ENCODE measurements around the gene PRR12.

PRR12 gene

DNA sequence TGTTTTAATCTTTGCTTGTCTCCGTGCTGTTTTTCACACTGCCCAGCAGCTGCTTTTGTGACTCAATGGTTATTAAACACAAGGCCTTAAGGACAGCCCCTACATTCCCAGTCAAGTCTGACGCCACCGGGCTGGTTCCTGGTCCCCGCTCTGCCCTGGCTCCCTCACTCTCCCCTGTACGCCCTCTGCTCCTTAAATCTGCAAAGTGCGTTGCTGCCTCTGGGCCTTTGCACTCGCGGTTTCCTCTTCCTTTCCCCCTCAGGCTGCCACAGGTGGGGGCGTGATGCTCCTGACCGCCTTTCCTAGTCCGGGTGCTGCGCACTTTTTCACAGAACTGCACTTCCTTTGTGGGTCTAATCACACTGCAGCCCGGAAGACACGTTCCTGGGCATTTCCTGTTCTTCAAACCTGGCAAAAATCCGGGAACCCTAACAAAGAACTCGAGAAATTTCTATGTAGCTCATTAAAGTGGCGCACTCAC, 36.2 kb upstream of the PRR12 start:
- no peak for TF ChIP-seq SUZ12 (IDR thresholded peaks at IDR 0.05)
- TF ChIP-seq TARDBP (IDR thresholded peaks at IDR 0.05): no peak
- no peak for TF ChIP-seq SP1 (IDR thresholded peaks at IDR 0.05)
- TF ChIP-seq FOXK2 (IDR thresholded peaks at IDR 0.05): no peak
- no peak for TF ChIP-seq LEF1 (IDR thresholded peaks at IDR 0.05; ENCODE audit: borderline replicate concordance)
- TF ChIP-seq ARNT (IDR thresholded peaks at IDR 0.05): no peak
- no peak for TF ChIP-seq NFRKB (IDR thresholded peaks at IDR 0.05)
- no peak for TF ChIP-seq HDGF (IDR thresholded peaks at IDR 0.05; ENCODE audit: borderline replicate concordance)
- POLR2A ChIA-PET: no interaction called here
- CTCF ChIA-PET: no interaction called here
- no peak for DNase-seq (ENCODE audit: extremely low spot score)

DNA sequence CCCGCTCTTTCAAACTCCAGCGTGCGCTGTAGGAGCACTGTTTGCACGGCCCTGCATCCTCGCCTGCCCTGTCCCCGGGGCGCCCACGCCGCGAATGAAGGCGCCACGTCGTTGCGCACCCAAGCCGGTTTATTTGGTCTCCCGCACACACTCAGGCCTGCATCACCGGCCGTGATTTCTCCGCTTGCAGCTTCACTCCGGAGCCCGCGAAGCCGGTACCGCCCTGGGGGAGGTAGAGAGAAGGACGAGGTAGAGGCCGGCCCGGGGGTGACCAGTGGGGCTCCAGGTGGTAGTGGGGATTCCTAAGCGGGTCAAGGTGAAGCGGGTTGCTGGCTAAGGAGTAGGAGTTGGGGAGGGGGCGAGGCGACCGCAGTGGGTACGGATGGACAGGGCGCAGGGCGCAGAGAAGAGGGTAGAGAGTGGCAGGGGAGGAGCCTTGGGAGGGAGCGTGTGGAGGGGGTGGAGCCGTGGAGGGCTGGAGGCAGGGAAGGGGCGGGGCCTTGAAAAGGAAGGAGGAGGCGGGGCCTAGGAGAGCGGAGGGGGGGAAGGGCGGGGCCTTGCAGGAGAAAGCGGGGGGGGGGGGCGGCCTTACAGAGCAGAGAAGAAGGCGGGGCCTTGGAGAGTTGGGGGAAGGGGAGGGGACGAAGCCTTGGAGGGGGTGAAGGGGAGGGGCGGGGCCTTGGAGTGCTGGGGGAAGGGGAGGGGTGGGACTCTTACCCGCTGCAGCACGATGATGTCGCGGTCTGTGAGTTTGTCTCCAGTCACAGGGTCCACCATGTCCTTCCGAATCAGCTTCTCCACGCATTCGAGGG, 35.2 kb upstream of the PRR12 start:
- CTCF ChIA-PET: interaction anchor here (1.0 kb wide), 1 partner anchor 9 kb away, joined by 3 read pairs; no protein-coding TSS in a partner anchor
- POLR2A ChIA-PET: no interaction called here
- no peak for TF ChIP-seq TARDBP (IDR thresholded peaks at IDR 0.05)
- TF ChIP-seq BHLHE40 (IDR thresholded peaks at IDR 0.05; ENCODE audit: borderline replicate concordance): no peak
- TF ChIP-seq SP1 (IDR thresholded peaks at IDR 0.05): no peak
- DNase-seq (ENCODE audit: extremely low spot score): peak; percentile 74

DNA sequence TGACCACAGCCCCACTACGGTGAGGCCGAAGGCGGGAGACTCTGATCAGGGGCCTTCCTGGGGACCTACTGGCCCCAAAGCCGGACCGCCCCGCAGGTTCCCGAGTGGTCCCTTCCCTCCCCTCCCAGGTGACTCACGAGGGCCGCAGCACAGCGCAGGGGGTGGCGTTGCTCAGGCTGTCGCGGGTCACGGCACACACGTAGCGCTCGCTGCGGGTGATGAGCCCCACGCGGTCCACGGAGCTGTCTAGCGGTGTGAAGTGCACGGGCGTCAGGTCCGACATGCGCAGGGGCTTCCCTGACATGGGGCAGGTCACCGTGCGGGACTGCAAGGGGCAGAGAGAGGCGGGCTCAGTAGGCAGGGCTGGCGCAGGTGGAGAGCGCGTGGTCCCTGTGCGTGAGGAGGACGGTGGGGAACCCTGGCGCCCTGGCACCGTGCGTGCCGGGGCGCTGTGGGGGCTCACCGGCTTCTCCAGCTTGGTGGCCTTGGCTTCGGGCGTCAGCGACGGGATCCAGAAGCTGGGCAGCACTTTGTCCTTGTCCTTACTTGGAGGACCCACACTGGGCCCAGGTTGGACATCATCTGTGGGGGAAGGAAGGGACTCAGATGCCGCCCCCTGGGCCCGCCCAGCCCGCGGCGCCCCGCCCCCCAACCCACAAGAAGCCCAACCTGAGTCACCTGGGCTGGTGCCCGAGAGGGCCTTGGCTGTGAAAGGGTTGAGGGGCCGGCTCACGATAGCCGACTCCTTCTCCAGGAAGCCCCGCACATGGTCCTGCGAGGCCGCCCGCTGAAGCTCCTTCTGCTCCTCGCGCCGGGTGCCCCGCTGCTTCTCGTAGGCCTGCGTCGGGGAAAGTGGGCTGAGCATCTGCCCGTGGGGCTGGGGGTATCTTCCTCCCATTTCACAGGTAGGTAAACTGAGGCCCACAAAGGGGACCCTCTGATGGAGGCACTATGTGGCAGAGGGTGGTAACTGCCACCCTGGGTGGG, 34.3 kb upstream of the PRR12 start:
- CTCF ChIA-PET: interaction anchor here (1.0 kb wide), 1 partner anchor 10 kb away, joined by 3 read pairs; no protein-coding TSS in a partner anchor
- no peak for TF ChIP-seq ZNF384 (IDR thresholded peaks at IDR 0.05)
- TF ChIP-seq NFRKB (IDR thresholded peaks at IDR 0.05): no peak
- no peak for TF ChIP-seq BHLHE40 (IDR thresholded peaks at IDR 0.05; ENCODE audit: borderline replicate concordance)
- no peak for TF ChIP-seq ARNT (IDR thresholded peaks at IDR 0.05)
- no peak for TF ChIP-seq CTBP1 (IDR thresholded peaks at IDR 0.05; ENCODE audit: borderline replicate concordance)
- no peak for TF ChIP-seq HDGF (IDR thresholded peaks at IDR 0.05; ENCODE audit: borderline replicate concordance)
- no peak for TF ChIP-seq SUZ12 (IDR thresholded peaks at IDR 0.05)
- no peak for TF ChIP-seq LEF1 (IDR thresholded peaks at IDR 0.05; ENCODE audit: borderline replicate concordance)
- TF ChIP-seq FOXK2 (IDR thresholded peaks at IDR 0.05): no peak
- TF ChIP-seq L3MBTL2 (conservative IDR thresholded peaks at IDR 0.05): no peak
- no peak for TF ChIP-seq FOXA1 (IDR thresholded peaks at IDR 0.05)
- no peak for TF ChIP-seq ELF4 (IDR thresholded peaks at IDR 0.05)
- TF ChIP-seq, protein P1, sequence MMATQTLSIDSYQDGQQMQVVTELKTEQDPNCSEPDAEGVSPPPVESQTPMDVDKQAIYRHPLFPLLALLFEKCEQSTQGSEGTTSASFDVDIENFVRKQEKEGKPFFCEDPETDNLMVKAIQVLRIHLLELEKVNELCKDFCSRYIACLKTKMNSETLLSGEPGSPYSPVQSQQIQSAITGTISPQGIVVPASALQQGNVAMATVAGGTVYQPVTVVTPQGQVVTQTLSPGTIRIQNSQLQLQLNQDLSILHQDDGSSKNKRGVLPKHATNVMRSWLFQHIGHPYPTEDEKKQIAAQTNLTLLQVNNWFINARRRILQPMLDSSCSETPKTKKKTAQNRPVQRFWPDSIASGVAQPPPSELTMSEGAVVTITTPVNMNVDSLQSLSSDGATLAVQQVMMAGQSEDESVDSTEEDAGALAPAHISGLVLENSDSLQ (IDR thresholded peaks at IDR 0.05): no peak
- no peak for TF ChIP-seq FOXM1 (IDR thresholded peaks at IDR 0.05; ENCODE audit: borderline replicate concordance)
- POLR2A ChIA-PET: no interaction called here
- DNase-seq (ENCODE audit: extremely low spot score): no peak

DNA sequence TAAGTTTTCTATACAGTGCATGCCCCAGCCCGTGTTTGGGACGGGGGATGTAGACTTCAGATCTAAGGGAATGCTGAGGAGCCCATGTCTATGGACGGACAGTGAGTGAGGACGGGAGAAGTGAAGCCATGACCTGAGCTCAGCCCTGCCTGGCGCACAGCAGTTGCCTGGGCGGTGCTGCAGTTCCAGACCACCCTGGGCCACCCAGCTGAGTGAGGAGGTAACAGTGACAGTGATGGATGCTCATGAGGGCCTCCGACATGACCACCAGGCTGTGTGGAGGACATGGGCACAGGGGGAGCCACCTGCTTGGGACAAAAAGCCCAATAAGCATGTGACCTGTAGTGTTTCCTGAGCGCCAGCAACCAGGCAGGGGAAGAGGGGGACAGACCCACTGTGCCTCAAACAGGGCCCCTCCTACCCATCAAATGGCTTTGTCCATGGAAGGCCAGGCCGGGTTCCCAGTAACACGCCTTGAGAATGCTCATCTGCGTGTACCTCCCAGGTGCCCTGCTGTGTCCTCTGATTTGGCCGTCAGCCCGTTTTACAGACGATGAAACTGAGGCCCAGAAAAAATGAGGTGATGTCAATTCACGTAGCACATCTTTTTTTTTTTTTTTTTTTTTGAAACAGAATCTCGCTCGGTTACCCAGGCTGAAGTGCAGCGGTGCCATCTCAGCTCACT, 33.2 kb upstream of the PRR12 start:
- ChIA-PET POLR2A (interaction anchor here (0.6 kb wide), 1 partner anchor 121 kb away, joined by 3 read pairs; no protein-coding TSS in a partner anchor), CTCF (no interaction called here)
- TF ChIP-seq ELF4 (IDR thresholded peaks at IDR 0.05): no peak
- TF ChIP-seq SUZ12 (IDR thresholded peaks at IDR 0.05): no peak
- peak; percentile 28; the same call in 1 of the 2 replicates for TF ChIP-seq ZNF384 (IDR thresholded peaks at IDR 0.05)
- TF ChIP-seq NFRKB (IDR thresholded peaks at IDR 0.05): no peak
- no peak for TF ChIP-seq LEF1 (IDR thresholded peaks at IDR 0.05; ENCODE audit: borderline replicate concordance)
- DNase-seq (ENCODE audit: extremely low spot score): no peak

DNA sequence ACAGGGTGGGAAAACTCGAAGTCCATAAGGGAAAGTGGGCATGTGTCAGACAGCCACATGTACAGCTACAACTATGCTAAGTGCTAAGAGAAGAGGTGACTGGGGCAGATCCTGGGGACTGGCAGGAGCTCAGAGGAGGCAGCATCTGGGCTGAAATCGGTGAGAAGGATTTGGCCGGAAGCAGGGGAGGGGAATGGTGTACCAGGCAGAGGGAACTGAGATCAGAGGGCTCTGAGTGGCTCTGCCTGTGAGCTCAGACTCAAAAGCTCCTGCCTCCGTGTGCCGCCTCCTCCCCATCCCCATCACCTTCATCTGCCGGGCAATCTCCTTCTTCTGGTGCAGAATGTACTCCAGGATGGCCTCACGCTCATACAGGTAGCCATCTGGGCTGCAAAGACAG, 32.4 kb upstream of the PRR12 start:
- TF ChIP-seq TARDBP (IDR thresholded peaks at IDR 0.05) (no peak), SP1 (IDR thresholded peaks at IDR 0.05) (no peak), FOXA1 (IDR thresholded peaks at IDR 0.05) (no peak), ELF4 (IDR thresholded peaks at IDR 0.05) (no peak), LEF1 (IDR thresholded peaks at IDR 0.05; ENCODE audit: borderline replicate concordance) (no peak), NFRKB (IDR thresholded peaks at IDR 0.05) (no peak), FOXM1 (IDR thresholded peaks at IDR 0.05; ENCODE audit: borderline replicate concordance) (no peak), BHLHE40 (IDR thresholded peaks at IDR 0.05; ENCODE audit: borderline replicate concordance) (no peak)
- POLR2A ChIA-PET: no interaction called here
- DNase-seq (ENCODE audit: extremely low spot score): no peak
- CTCF ChIA-PET: interaction anchor here (0.7 to 1.4 kb wide), 3 partner anchors 12 to 425 kb away, joined by 3 to 13 read pairs (median 4); no protein-coding TSS in a partner anchor

DNA sequence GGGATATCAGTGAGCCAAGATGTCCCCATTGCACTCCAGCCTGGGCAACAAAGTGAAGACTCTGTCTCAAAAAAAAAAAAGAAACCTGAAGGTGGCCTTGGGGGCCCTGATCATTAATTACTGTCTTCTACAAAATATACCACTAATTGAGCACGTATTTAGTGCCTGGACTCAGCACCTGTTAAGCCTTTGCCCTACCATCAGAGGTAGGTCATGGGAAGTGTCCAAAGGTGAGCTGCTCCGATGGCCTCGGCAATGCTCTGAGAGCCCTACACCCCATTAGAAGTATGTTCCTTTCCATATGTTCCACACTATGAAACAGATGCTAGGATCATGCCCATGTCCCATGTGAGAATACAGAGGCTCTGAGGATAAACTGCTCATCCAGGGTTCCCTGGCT, 31.5 kb upstream of the PRR12 start:
- TF ChIP-seq FOXA1 (IDR thresholded peaks at IDR 0.05): no peak
- no peak for TF ChIP-seq TARDBP (IDR thresholded peaks at IDR 0.05)
- POLR2A ChIA-PET: no interaction called here
- no peak for DNase-seq (ENCODE audit: extremely low spot score)
- CTCF ChIA-PET: interaction anchor here (1.4 kb wide), 2 partner anchors 11 to 13 kb away, joined by 3 to 13 read pairs; no protein-coding TSS in a partner anchor

DNA sequence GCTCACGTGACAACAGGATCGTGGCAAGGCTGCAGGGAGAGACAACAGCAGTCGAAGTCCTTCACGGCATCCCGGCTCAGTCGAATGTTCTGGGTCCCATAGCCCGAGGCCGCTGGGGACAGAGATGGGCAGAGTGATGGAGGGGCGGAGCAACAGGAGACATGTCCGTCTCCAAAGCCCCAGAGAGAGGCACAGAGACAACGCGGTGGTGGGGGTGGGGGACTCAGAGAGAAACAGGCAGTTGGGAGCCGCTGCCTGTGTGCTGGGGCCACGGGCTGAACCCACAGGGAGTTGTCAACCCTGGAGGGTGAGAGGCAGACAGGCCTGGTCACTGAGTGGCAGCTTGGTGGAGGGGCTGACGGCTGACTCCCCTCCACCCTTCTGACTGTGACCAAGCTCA, 31.1 kb upstream of the PRR12 start:
- TF ChIP-seq HDGF (IDR thresholded peaks at IDR 0.05; ENCODE audit: borderline replicate concordance) (no peak), LEF1 (IDR thresholded peaks at IDR 0.05; ENCODE audit: borderline replicate concordance) (no peak), BHLHE40 (IDR thresholded peaks at IDR 0.05; ENCODE audit: borderline replicate concordance) (no peak), TARDBP (IDR thresholded peaks at IDR 0.05) (no peak), CTBP1 (IDR thresholded peaks at IDR 0.05; ENCODE audit: borderline replicate concordance) (no peak), FOXA1 (IDR thresholded peaks at IDR 0.05) (no peak), SUZ12 (IDR thresholded peaks at IDR 0.05) (no peak), NFRKB (IDR thresholded peaks at IDR 0.05) (no peak), ELF4 (IDR thresholded peaks at IDR 0.05) (no peak), ZNF384 (IDR thresholded peaks at IDR 0.05) (no peak)
- TF ChIP-seq, protein P1 (IDR thresholded peaks at IDR 0.05): no peak
- ChIA-PET CTCF (no interaction called here), POLR2A (no interaction called here)
- DNase-seq (ENCODE audit: extremely low spot score): no peak
